Panc1 (cell line): ENCODE data around the gene CCHCR1. TPM values are rescaled to one million over a fixed set of nuclear protein-coding genes. Genes with fewer than 3 reads are reported as not detected.

Experiments used
- ATAC-seq: fragments of 200-7000 bp; cut with Tn5 transposase; 2 replicates; pipeline ENCODE4 v1.9.1; 2020; ENCODE audit warnings: mild to moderate bottlenecking, moderate library complexity
- BruUV-seq: library from RNA; stranded (reverse); fragments of 400-500 nt; replicated peaks from 2 replicates; lab custom pipeline; 2021; lab: Mats Ljungman, UMichigan
- CTCF ChIA-PET: fragments of 300-600 bp; sonication (Branson Sonifier 250); formaldehyde crosslinking; loops from one replicate; lab custom pipeline; 2022; ENCODE audit warnings: antibody characterized with exemption; lab: Charles Lee
- POLR2A ChIA-PET: fragments of 300-600 bp; sonication (Branson Sonifier 250); formaldehyde crosslinking; loops from one replicate; lab custom pipeline; 2022; ENCODE audit warnings: antibody characterized with exemption; lab: Charles Lee
- DNase-seq: peaks from one replicate; pipeline ENCODE4 v3.0.0-alpha.2; 2010; ENCODE audit warnings: low read depth, low spot score
- H3K27ac ChIP-seq: 2 replicates; pipeline ENCODE4 v1.5.1; 2011; ENCODE audit warnings: mild to moderate bottlenecking, low read length, inconsistent platforms
- H3K27me3 ChIP-seq: fragments of 200-500 bp; sonication (Bioruptor generic); 2 replicates; pipeline ENCODE4 v1.6.0; 2014; ENCODE audit warnings: low read length, inconsistent platforms; ENCODE audit not compliant: control insufficient read depth, insufficient read depth
- H3K36me3 ChIP-seq: fragments of 200-500 bp; sonication (Bioruptor generic); 2 replicates; pipeline ENCODE4 v1.5.1; 2014; ENCODE audit warnings: inconsistent platforms, mild to moderate bottlenecking, low read length, moderate library complexity; ENCODE audit not compliant: control insufficient read depth, insufficient read depth
- H3K4me1 ChIP-seq: 2 replicates; pipeline ENCODE4 v1.5.1; 2011; ENCODE audit warnings: inconsistent platforms, mild to moderate bottlenecking, low read length, moderate library complexity; ENCODE audit not compliant: control insufficient read depth, insufficient read depth
- H3K4me3 ChIP-seq, 2 experiments: 2 replicates each; pipeline ENCODE4 v1.5.1; 2011 to 2012; ENCODE audit warnings: low read depth in 2 of 2, low read length in 2 of 2, mild to moderate bottlenecking in 2 of 2, inconsistent platforms in 1 of 2, moderate library complexity in 1 of 2
- H3K9me3 ChIP-seq: fragments of 200-500 bp; sonication (Bioruptor generic); 2 replicates; pipeline ENCODE4 v1.5.1; 2014; ENCODE audit warnings: low read depth, mild to moderate bottlenecking, inconsistent platforms, low read length, moderate library complexity; ENCODE audit not compliant: control insufficient read depth, insufficient read depth
- POLR2AphosphoS5 ChIP-seq: IDR thresholded peaks from 2 replicates; pipeline ENCODE4 v1.6.1; 2012; ENCODE audit warnings: mild to moderate bottlenecking, low read depth, low read length, moderate library complexity
- SIN3A ChIP-seq: IDR thresholded peaks from 2 replicates; pipeline ENCODE4 v1.6.1; 2012; ENCODE audit warnings: low read depth, mild to moderate bottlenecking, low read length, moderate library complexity, borderline replicate concordance; ENCODE audit not compliant: insufficient read depth
- TCF7L2 ChIP-seq: IDR thresholded peaks from 2 replicates; pipeline ENCODE4 v1.6.1; 2011; ENCODE audit warnings: mild to moderate bottlenecking, low read depth, low read length, inconsistent platforms
- in situ Hi-C: cut with HindIII; loops from 2 replicates; pipeline ENCODE4 v1.10.0; 2016; ENCODE audit warnings: low sequenced_read_pairs, low pct_unique_long_range_greater_than_20kb
- intact Hi-C: fragments of 100-400 bp; cut with micrococcal nuclease; formaldehyde crosslinking; loops from one replicate; pipeline ENCODE4 v1.10.0; 2022; ENCODE audit not compliant: unreplicated experiment
- total RNA-seq: library from RNA; stranded (reverse); gene quantifications from one replicate; pipeline ENCODE4 v1.2.1, GENCODE V29; 2021; ENCODE audit not compliant: unreplicated experiment
- TF ChIP-seq, protein P1 (sequence below): fragments of 450-650 bp; IDR thresholded peaks from 2 replicates; pipeline ENCODE4 v1.5.1; 2017; ENCODE audit warnings: mild to moderate bottlenecking
- TF ChIP-seq, protein P2 (sequence below), 2 experiments: IDR thresholded peaks; 2 replicates each; pipeline ENCODE4 v1.6.1; 2011 to 2012; ENCODE audit warnings: low read depth in 2 of 2, control low read depth in 1 of 2, low read length in 1 of 2, mild to moderate bottlenecking in 1 of 2, moderate library complexity in 1 of 2; ENCODE audit not compliant: insufficient read depth in 1 of 2

CCHCR1 gene
- total RNA-seq, 1 experiment from 2014 or later, result 37.1 TPM

DNA sequence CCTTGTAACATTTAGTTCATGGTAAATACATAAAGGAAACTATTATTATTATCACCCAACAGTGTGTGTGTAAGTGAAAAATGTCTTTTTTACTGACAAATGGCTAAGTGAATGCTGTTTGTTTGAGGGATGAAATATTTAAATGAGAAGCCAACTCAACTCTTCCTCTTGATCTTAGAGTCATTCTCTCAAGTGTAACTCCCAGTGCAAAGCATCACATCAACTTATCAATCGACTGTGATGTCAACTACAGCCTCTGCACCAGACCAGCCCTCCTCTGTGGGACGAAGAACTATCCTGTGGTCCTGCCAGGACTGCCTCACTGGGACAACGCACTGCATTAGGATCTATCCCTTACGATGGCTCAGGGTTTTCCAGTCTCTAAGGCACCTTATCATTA is 50.5 kb downstream of the CCHCR1 start:
- H3K36me3 ChIP-seq, result no peaks in the 10 kb centered on the region
- no peaks in the 10 kb centered on the region; the same call in 1 of the 2 replicates for H3K27me3 ChIP-seq
- no peak overlapping the region for H3K4me3 ChIP-seq
- DNase-seq (no peak), ATAC-seq (no peak)
- no peak for TF ChIP-seq TCF7L2
- TF ChIP-seq, protein P1, sequence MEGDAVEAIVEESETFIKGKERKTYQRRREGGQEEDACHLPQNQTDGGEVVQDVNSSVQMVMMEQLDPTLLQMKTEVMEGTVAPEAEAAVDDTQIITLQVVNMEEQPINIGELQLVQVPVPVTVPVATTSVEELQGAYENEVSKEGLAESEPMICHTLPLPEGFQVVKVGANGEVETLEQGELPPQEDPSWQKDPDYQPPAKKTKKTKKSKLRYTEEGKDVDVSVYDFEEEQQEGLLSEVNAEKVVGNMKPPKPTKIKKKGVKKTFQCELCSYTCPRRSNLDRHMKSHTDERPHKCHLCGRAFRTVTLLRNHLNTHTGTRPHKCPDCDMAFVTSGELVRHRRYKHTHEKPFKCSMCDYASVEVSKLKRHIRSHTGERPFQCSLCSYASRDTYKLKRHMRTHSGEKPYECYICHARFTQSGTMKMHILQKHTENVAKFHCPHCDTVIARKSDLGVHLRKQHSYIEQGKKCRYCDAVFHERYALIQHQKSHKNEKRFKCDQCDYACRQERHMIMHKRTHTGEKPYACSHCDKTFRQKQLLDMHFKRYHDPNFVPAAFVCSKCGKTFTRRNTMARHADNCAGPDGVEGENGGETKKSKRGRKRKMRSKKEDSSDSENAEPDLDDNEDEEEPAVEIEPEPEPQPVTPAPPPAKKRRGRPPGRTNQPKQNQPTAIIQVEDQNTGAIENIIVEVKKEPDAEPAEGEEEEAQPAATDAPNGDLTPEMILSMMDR, result no peak
- no peak for TF ChIP-seq POLR2AphosphoS5
- TF ChIP-seq, protein P2, sequence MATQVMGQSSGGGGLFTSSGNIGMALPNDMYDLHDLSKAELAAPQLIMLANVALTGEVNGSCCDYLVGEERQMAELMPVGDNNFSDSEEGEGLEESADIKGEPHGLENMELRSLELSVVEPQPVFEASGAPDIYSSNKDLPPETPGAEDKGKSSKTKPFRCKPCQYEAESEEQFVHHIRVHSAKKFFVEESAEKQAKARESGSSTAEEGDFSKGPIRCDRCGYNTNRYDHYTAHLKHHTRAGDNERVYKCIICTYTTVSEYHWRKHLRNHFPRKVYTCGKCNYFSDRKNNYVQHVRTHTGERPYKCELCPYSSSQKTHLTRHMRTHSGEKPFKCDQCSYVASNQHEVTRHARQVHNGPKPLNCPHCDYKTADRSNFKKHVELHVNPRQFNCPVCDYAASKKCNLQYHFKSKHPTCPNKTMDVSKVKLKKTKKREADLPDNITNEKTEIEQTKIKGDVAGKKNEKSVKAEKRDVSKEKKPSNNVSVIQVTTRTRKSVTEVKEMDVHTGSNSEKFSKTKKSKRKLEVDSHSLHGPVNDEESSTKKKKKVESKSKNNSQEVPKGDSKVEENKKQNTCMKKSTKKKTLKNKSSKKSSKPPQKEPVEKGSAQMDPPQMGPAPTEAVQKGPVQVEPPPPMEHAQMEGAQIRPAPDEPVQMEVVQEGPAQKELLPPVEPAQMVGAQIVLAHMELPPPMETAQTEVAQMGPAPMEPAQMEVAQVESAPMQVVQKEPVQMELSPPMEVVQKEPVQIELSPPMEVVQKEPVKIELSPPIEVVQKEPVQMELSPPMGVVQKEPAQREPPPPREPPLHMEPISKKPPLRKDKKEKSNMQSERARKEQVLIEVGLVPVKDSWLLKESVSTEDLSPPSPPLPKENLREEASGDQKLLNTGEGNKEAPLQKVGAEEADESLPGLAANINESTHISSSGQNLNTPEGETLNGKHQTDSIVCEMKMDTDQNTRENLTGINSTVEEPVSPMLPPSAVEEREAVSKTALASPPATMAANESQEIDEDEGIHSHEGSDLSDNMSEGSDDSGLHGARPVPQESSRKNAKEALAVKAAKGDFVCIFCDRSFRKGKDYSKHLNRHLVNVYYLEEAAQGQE (IDR thresholded peaks at IDR 0.05; ENCODE audit: insufficient read depth in 1 of 2, low read depth in 2 of 2, low read length in 1 of 2), result no peak
- TF ChIP-seq SIN3A, result no peak
- no peaks in the 10 kb centered on the region for H3K9me3 ChIP-seq
- in situ Hi-C loops (no loop called here), intact Hi-C loops (no loop called here)
- ChIA-PET POLR2A (no interaction called here), CTCF (no interaction called here)
- no peak overlapping the region for H3K27ac ChIP-seq
- 0 out of 2 replicates have a peak, but pooled peaks cover 2% of the 10 kb centered on the region for H3K4me1 ChIP-seq
- BruUV-seq, result no TSS peak

DNA sequence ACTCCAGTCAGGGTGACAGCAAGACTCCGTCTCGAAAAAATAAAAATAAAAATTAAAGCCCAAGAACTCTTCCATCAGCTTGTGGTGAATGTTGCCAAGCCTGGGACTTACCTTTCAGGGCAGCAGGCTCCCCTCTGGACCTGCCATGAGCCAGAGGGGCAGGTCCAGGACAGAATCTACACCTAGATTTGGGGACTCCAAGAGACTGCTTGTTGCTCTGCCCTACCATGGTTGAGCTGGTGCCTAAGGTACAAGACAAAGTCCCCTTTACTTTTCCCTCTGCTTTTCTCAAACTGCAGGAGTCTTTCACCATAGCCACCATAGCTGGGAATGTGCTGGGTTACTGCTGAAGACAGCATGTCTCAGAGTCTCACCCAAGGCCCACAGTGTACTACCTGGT is 54.5 kb downstream of the CCHCR1 start:
- H3K9me3 ChIP-seq, result no peaks in the 10 kb centered on the region
- CTCF ChIA-PET, result interaction anchor here (0.6 kb wide), 1 partner anchor 1006 kb away, joined by 4 read pairs; the partner anchor contains the start of gene TNXB
- ATAC-seq (peak; percentile 37; the same call in 1 of the 2 replicates), DNase-seq (no peak)
- no peaks in the 10 kb centered on the region for H3K27me3 ChIP-seq
- H3K4me1 ChIP-seq, result no peaks in the 10 kb centered on the region
- BruUV-seq, result no TSS peak
- in situ Hi-C loops (no loop called here), intact Hi-C loops (no loop called here)
- H3K27ac ChIP-seq, result no peak overlapping the region
- no peak overlapping the region for H3K4me3 ChIP-seq
- no peak for TF ChIP-seq TCF7L2
- TF ChIP-seq SIN3A, result no peak
- no peak for TF ChIP-seq POLR2AphosphoS5
- TF ChIP-seq, protein P2 (IDR thresholded peaks at IDR 0.05; ENCODE audit: insufficient read depth in 1 of 2, low read depth in 2 of 2, low read length in 1 of 2), result no peak
- TF ChIP-seq, protein P1, result no peak
- POLR2A ChIA-PET, result no interaction called here
- no peaks in the 10 kb centered on the region for H3K36me3 ChIP-seq
